ENCODE measurements around the gene RNASE1.

- peak; percentile 51 for TF ChIP-seq REST (IDR thresholded peaks at IDR 0.05; ENCODE audit: borderline replicate concordance)
- no peak for TF ChIP-seq CTCF (IDR thresholded peaks at IDR 0.05; ENCODE audit: poor library complexity, severe bottlenecking)
- peak; percentile 64 for TF ChIP-seq EP300 (conservative IDR thresholded peaks at IDR 0.05; ENCODE audit: poor library complexity, severe bottlenecking)
- TF ChIP-seq EZH2 (IDR thresholded peaks at IDR 0.05; ENCODE audit: borderline replicate concordance, insufficient read depth, low read length, poor library complexity, severe bottlenecking): no peak
- TF ChIP-seq POLR2AphosphoS5 (IDR thresholded peaks at IDR 0.05): peak; percentile 57
- no peak for TF ChIP-seq TAF1 (IDR thresholded peaks at IDR 0.05; ENCODE audit: low read depth)
Measured at GRCh38 chr14:20799892-20800544, 2.6 kb downstream of the RNASE1 start.

Measured in neural cell (in vitro differentiated cells).